ENCODE results near the gene OXER1. TPM values are rescaled to one million over a fixed set of nuclear protein-coding genes. Genes with fewer than 3 reads are reported as not detected.

Gene OXER1
- total RNA-seq, 1 donor from 2014 or later: 0.88 TPM

- Histone ChIP-seq H4K20me1 (ENCODE audit: low read depth) (no peaks in the 10 kb centered on the region), H3K4me2 (no peak overlapping the region), H3K79me2 (ENCODE audit: low read depth) (no peaks in the 10 kb centered on the region), H3K36me3 (no peaks in the 10 kb centered on the region), H3K4me3 (no peak overlapping the region), H3K27me3 (no peaks in the 10 kb centered on the region), H3K9ac (no peak overlapping the region), H3K9me3 (ENCODE audit: low read depth) (no peaks in the 10 kb centered on the region), H3K27ac (no peak overlapping the region), H2AFZ (replicated peaks) (no peak overlapping the region), H3K4me1 (no peaks in the 10 kb centered on the region), H3F3A (ENCODE audit: low read depth) (no peaks in the 10 kb centered on the region)
- Mint-ChIP-seq H3K27ac (no peak overlapping the region), H3K9me3 (no peaks in the 10 kb centered on the region), H3K4me1 (no peaks in the 10 kb centered on the region), H3K36me3 (peaks cover 20% of the 10 kb centered on the region), H3K4me3 (no peak overlapping the region), H3K27me3 (ENCODE audit: insufficient read depth, low read depth) (peaks cover 7% of the 10 kb centered on the region)
- TF ChIP-seq EZH2phosphoT487 (IDR thresholded peaks at IDR 0.05) (no peak), CTCF (IDR thresholded peaks at IDR 0.05) (no peak)
- no peak for DNase-seq (ENCODE audit: low spot score)
Observed at GRCh38 chr2:42743659-42743990, 20.3 kb downstream of the OXER1 start.

- no peaks in the 10 kb centered on the region for H3K27me3 ChIP-seq
- H3K36me3 ChIP-seq: no peaks in the 10 kb centered on the region
- H3K9me3 ChIP-seq (ENCODE audit: low read depth): no peaks in the 10 kb centered on the region
- Mint-ChIP-seq H3K4me1 (no peaks in the 10 kb centered on the region), H3K27me3 (ENCODE audit: insufficient read depth, low read depth) (peaks cover 7% of the 10 kb centered on the region), H3K9me3 (no peaks in the 10 kb centered on the region), H3K4me3 (no peak overlapping the region), H3K27ac (no peak overlapping the region), H3K36me3 (peaks cover 17% of the 10 kb centered on the region)
- no peak for DNase-seq (ENCODE audit: low spot score)
- no peaks in the 10 kb centered on the region for H4K20me1 ChIP-seq (ENCODE audit: low read depth)
- no peaks in the 10 kb centered on the region for H3K4me1 ChIP-seq
- H3K79me2 ChIP-seq (ENCODE audit: low read depth): no peaks in the 10 kb centered on the region
- H3F3A ChIP-seq (ENCODE audit: low read depth): no peaks in the 10 kb centered on the region
- TF ChIP-seq EZH2 (IDR thresholded peaks at IDR 0.05): no peak
- TF ChIP-seq EZH2phosphoT487 (IDR thresholded peaks at IDR 0.05): no peak
- no peak for TF ChIP-seq CTCF (IDR thresholded peaks at IDR 0.05)
- H3K9ac ChIP-seq: no peak overlapping the region
- no peak overlapping the region for H2AFZ ChIP-seq (replicated peaks)
- H3K4me2 ChIP-seq: no peak overlapping the region
- no peak overlapping the region for H3K4me3 ChIP-seq
- H3K27ac ChIP-seq: no peak overlapping the region
Observed at GRCh38 chr2:42742740-42743658, 20.9 kb downstream of the OXER1 start.

- H3K4me1 ChIP-seq: no peaks in the 10 kb centered on the region
- H3K9ac ChIP-seq: no peak overlapping the region
- no peak overlapping the region for H2AFZ ChIP-seq (replicated peaks)
- Mint-ChIP-seq H3K27ac (no peak overlapping the region), H3K4me1 (no peaks in the 10 kb centered on the region), H3K27me3 (ENCODE audit: insufficient read depth, low read depth) (peaks cover 7% of the 10 kb centered on the region), H3K4me3 (no peak overlapping the region), H3K36me3 (peaks cover 23% of the 10 kb centered on the region), H3K9me3 (peaks cover under 1% of the 10 kb centered on the region)
- H3K79me2 ChIP-seq (ENCODE audit: low read depth): no peaks in the 10 kb centered on the region
- H3K4me2 ChIP-seq: no peak overlapping the region
- no peak overlapping the region for H3K27ac ChIP-seq
- DNase-seq (ENCODE audit: low spot score): no peak
- no peaks in the 10 kb centered on the region for H3K27me3 ChIP-seq
- no peak for TF ChIP-seq CTCF (IDR thresholded peaks at IDR 0.05)
- no peak for TF ChIP-seq EZH2 (IDR thresholded peaks at IDR 0.05)
- TF ChIP-seq EZH2phosphoT487 (IDR thresholded peaks at IDR 0.05): no peak
- no peaks in the 10 kb centered on the region for H3K36me3 ChIP-seq
- H4K20me1 ChIP-seq (ENCODE audit: low read depth): no peaks in the 10 kb centered on the region
- H3K9me3 ChIP-seq (ENCODE audit: low read depth): no peaks in the 10 kb centered on the region
- H3K4me3 ChIP-seq: no peak overlapping the region
- H3F3A ChIP-seq (ENCODE audit: low read depth): no peaks in the 10 kb centered on the region
Observed at GRCh38 chr2:42741140-42741539, 22.8 kb downstream of the OXER1 start.
